PC-3 (cell line): ENCODE measurements around the gene KIAA1549. TPM values are rescaled to one million over a fixed set of nuclear protein-coding genes. Genes with fewer than 3 reads are reported as not detected.
A peak's percentile ranks its signal among the peaks of the same experiment; 100 is the strongest.

Source experiments
- ATAC-seq: fragments of 200-7000 bp; cut with Tn5 transposase; 2 replicates; pipeline ENCODE4 v1.9.1; 2020; ENCODE audit warnings: mild to moderate bottlenecking, moderate library complexity
- BruUV-seq: library from RNA; stranded (reverse); fragments of 400-500 nt; replicated peaks from 2 replicates; lab custom pipeline; 2021; lab: Mats Ljungman, UMichigan
- CTCF ChIA-PET: fragments of 300-600 bp; sonication (Branson Sonifier 250); formaldehyde crosslinking; loops from one replicate; lab custom pipeline; 2022; ENCODE audit warnings: antibody characterized with exemption; lab: Charles Lee
- POLR2A ChIA-PET: fragments of 300-600 bp; sonication (Branson Sonifier 250); formaldehyde crosslinking; loops from one replicate; lab custom pipeline; 2022; ENCODE audit warnings: antibody characterized with exemption; ENCODE audit not compliant: unreplicated experiment; lab: Charles Lee
- DNase-seq: peaks from one replicate; pipeline ENCODE4 v3.0.0-alpha.2; 2015
- H2AFZ ChIP-seq: fragments of 300-600 bp; sonication (generic); 2 replicates; pipeline ENCODE4 v1.6.0; 2016; ENCODE audit warnings: antibody characterized with exemption, low read length
- H3F3A ChIP-seq: fragments of 300-600 bp; sonication (generic); one replicate; pipeline ENCODE4 v1.6.0; 2017; ENCODE audit warnings: antibody characterized with exemption, low read length, control low read depth, mild to moderate bottlenecking; ENCODE audit not compliant: unreplicated experiment
- H3K27ac ChIP-seq: fragments of 300-600 bp; sonication (generic); 2 replicates; pipeline ENCODE4 v1.5.1; 2016; ENCODE audit warnings: mild to moderate bottlenecking, low read length
- H3K27me3 ChIP-seq: fragments of 300-600 bp; sonication (generic); 2 replicates; pipeline ENCODE4 v1.6.1; 2016; ENCODE audit warnings: low read length, mixed read lengths
- H3K36me3 ChIP-seq: fragments of 300-600 bp; sonication (generic); 2 replicates; pipeline ENCODE4 v1.6.1; 2016; ENCODE audit warnings: low read depth, mixed run types, low read length, mixed read lengths
- H3K4me1 ChIP-seq: fragments of 300-600 bp; sonication (generic); 2 replicates; pipeline ENCODE4 v1.5.1; 2016; ENCODE audit warnings: low read length; ENCODE audit not compliant: insufficient read depth
- H3K4me2 ChIP-seq: fragments of 300-600 bp; sonication (generic); 2 replicates; pipeline ENCODE4 v1.6.0; 2016; ENCODE audit warnings: low read length
- H3K4me3 ChIP-seq: fragments of 300-600 bp; sonication (generic); 2 replicates; pipeline ENCODE4 v1.5.1; 2016; ENCODE audit warnings: mild to moderate bottlenecking, low read length, mixed read lengths
- H3K79me2 ChIP-seq: fragments of 300-600 bp; sonication (generic); 2 replicates; pipeline ENCODE4 v1.6.1; 2017; ENCODE audit warnings: low read length, mixed read lengths
- H3K9ac ChIP-seq: fragments of 300-600 bp; sonication (generic); 2 replicates; pipeline ENCODE4 v1.6.0; 2016; ENCODE audit warnings: mild to moderate bottlenecking, low read length
- H3K9me2 ChIP-seq: fragments of 300-600 bp; sonication (generic); replicated peaks from 2 replicates; pipeline ENCODE4 v1.6.1; 2016; ENCODE audit warnings: mixed run types, low read length, mixed read lengths
- H3K9me3 ChIP-seq: fragments of 300-600 bp; sonication (generic); 2 replicates; pipeline ENCODE4 v1.6.1; 2016; ENCODE audit warnings: low read length, mixed read lengths
- H4K20me1 ChIP-seq: fragments of 300-600 bp; sonication (generic); 2 replicates; pipeline ENCODE4 v1.6.1; 2016; ENCODE audit warnings: low read length, mixed read lengths
- EZH2 ChIP-seq: fragments of 300-600 bp; sonication (generic); IDR thresholded peaks from one replicate; pipeline ENCODE4 v1.6.1; 2017; ENCODE audit warnings: antibody characterized with exemption, mild to moderate bottlenecking, low read length; ENCODE audit not compliant: unreplicated experiment
- EZH2phosphoT487 ChIP-seq: fragments of 300-600 bp; sonication (generic); IDR thresholded peaks from 2 replicates; pipeline ENCODE4 v1.6.1; 2018; ENCODE audit warnings: mild to moderate bottlenecking, antibody characterized with exemption, low read length, borderline replicate concordance
- intact Hi-C: fragments of 100-400 bp; cut with micrococcal nuclease; formaldehyde crosslinking; loops from 2 replicates; pipeline ENCODE4 v1.9.0; 2023
- total RNA-seq: library from RNA; depleted of rRNA; stranded (reverse); fragments of >200 nt; gene quantifications from 2 replicates; pipeline ENCODE4 v1.2.3, GENCODE V29; 2014
- TF ChIP-seq, protein P1 (sequence below): fragments of 300-600 bp; sonication (generic); conservative IDR thresholded peaks from 2 replicates; pipeline ENCODE4 v1.5.1; 2017; ENCODE audit warnings: antibody characterized with exemption, low read depth, mild to moderate bottlenecking, low read length

Gene KIAA1549
- total RNA-seq, 1 experiment from 2014 or later = 8.2 TPM

DNA sequence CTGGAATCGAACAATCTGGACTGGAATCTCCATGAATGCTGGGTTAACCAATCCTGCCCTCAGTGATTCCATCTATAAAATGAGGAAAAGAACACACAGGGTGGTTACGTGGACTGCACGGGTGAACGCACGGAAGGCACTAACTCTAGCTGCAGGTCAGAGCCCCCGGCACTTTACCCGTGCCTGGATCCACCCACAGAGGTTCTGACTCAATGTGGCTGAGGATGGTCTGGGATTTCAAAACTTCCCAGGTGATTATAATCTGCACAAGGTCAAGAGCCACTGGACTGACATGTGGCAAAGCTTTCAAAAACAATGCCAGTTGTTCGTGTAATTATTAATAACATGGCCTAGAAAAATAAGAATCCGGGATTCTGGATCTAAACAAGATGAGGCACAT is 29.2 kb downstream of the KIAA1549 start:
- Histone ChIP-seq H4K20me1 (no peaks in the 10 kb centered on the region), H2AFZ (no peak overlapping the region), H3K27ac (no peak overlapping the region), H3K4me1 (peaks cover 9% of the 10 kb centered on the region), H3K36me3 (no peaks in the 10 kb centered on the region), H3K9ac (no peak overlapping the region), H3K9me2 (no peaks in the 10 kb centered on the region), H3K9me3 (no peaks in the 10 kb centered on the region), H3K4me2 (no peak overlapping the region), H3K79me2 (peaks cover 73% of the 10 kb centered on the region), H3K4me3 (no peak overlapping the region), H3F3A (no peaks in the 10 kb centered on the region), H3K27me3 (no peaks in the 10 kb centered on the region)
- TF ChIP-seq EZH2phosphoT487 = no peak
- no peak for TF ChIP-seq EZH2
- TF ChIP-seq, protein P1, sequence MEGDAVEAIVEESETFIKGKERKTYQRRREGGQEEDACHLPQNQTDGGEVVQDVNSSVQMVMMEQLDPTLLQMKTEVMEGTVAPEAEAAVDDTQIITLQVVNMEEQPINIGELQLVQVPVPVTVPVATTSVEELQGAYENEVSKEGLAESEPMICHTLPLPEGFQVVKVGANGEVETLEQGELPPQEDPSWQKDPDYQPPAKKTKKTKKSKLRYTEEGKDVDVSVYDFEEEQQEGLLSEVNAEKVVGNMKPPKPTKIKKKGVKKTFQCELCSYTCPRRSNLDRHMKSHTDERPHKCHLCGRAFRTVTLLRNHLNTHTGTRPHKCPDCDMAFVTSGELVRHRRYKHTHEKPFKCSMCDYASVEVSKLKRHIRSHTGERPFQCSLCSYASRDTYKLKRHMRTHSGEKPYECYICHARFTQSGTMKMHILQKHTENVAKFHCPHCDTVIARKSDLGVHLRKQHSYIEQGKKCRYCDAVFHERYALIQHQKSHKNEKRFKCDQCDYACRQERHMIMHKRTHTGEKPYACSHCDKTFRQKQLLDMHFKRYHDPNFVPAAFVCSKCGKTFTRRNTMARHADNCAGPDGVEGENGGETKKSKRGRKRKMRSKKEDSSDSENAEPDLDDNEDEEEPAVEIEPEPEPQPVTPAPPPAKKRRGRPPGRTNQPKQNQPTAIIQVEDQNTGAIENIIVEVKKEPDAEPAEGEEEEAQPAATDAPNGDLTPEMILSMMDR = no peak
- BruUV-seq = no TSS peak
- ChIA-PET POLR2A (no interaction called here), CTCF (no interaction called here)
- ATAC-seq = no peak
- intact Hi-C loops = no loop called here
- DNase-seq = no peak

DNA sequence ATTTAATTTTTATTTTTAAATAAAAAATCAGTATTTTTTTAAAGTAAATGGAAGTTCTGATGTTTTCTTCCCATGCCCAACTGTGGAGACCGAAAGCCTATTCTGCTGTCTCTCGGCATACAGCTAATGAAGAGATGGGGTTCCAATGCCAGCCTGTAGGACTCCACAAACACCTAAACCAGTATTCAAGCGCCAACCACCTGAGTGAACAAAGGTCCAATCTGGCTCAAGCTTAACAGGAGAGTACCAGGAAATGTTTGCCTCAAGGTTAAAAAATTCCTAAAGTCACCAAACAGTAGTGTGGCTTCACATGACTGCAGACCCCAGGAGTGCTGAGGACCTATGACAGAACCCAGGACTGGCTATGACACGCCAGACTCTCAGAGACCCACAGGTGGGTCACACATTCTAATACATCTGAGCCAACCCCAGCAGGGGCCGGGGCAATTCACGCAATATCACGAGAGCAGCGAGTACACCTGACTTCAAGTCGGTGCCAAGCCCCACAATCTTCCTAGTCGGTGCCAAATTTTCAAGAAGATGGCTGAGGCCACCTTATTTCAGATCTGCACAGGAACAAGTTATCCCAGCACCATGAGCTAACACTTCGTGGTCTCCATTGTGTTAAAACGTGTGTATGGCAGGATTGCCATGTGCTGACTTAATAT is 31.6 kb downstream of the KIAA1549 start:
- Histone ChIP-seq H2AFZ (no peak overlapping the region), H3K9ac (no peak overlapping the region), H3K9me3 (no peaks in the 10 kb centered on the region), H3K27me3 (no peaks in the 10 kb centered on the region), H3F3A (no peaks in the 10 kb centered on the region), H3K79me2 (peaks cover 76% of the 10 kb centered on the region), H3K4me2 (no peak overlapping the region), H4K20me1 (no peaks in the 10 kb centered on the region), H3K9me2 (no peaks in the 10 kb centered on the region), H3K4me3 (no peak overlapping the region), H3K27ac (no peak overlapping the region), H3K36me3 (no peaks in the 10 kb centered on the region), H3K4me1 (peaks cover 9% of the 10 kb centered on the region)
- ATAC-seq (no peak), DNase-seq (no peak)
- intact Hi-C loops = no loop called here
- no TSS peak for BruUV-seq
- ChIA-PET POLR2A (interaction anchor here (0.6 kb wide), 1 partner anchor 289 kb away, joined by 6 read pairs; no protein-coding TSS in a partner anchor), CTCF (no interaction called here)
- TF ChIP-seq, protein P1 = no peak
- TF ChIP-seq EZH2phosphoT487 (no peak), EZH2 (no peak)

DNA sequence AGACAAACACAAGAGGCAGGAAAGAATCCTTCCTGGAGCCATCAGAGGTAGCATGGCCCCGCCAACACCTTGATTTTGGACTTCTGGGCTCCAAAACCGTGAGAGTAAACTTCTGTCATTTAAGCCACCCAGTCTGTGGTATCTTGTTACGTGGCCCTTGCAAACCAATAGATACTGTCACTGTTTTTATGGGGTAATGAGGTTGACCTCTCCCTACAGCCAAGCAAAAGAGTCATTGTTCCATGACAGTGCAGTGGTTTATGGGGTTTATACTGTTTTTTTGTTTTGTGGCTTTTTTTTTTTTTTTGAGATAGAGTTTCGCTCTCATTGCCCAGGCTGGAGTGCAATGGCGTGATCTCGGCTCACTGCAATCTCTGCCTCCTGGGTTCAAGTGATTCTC is 32.8 kb downstream of the KIAA1549 start:
- H3K9ac ChIP-seq = peak overlapping the region; percentile 61
- peaks cover 75% of the 10 kb centered on the region for H3K79me2 ChIP-seq
- ATAC-seq = peak; percentile 64; the same call in 1 of the 2 replicates
- no peak overlapping the region for H2AFZ ChIP-seq
- intact Hi-C loops = no loop called here
- peak overlapping the region; percentile 87 for H3K27ac ChIP-seq
- no peaks in the 10 kb centered on the region for H3F3A ChIP-seq
- DNase-seq = peak; percentile 59
- H3K4me2 ChIP-seq = 0 out of 2 replicates have a peak overlapping the region, but pooled peaks have one; percentile 26
- ChIA-PET CTCF (no interaction called here), POLR2A (no interaction called here)
- no peaks in the 10 kb centered on the region for H3K27me3 ChIP-seq
- no peaks in the 10 kb centered on the region for H4K20me1 ChIP-seq
- H3K36me3 ChIP-seq = no peaks in the 10 kb centered on the region
- H3K9me2 ChIP-seq = no peaks in the 10 kb centered on the region
- H3K4me3 ChIP-seq = no peak overlapping the region
- TF ChIP-seq EZH2phosphoT487 (no peak), EZH2 (no peak)
- TF ChIP-seq, protein P1 = no peak
- peaks cover 9% of the 10 kb centered on the region for H3K4me1 ChIP-seq
- no peaks in the 10 kb centered on the region for H3K9me3 ChIP-seq
- BruUV-seq = no TSS peak
